ENCODE data around the gene SLC44A4.

- TF ChIP-seq CTCF (conservative IDR thresholded peaks at IDR 0.05): no peak
- no peak for TF ChIP-seq ZFX (IDR thresholded peaks at IDR 0.05)
These were observed 42.7 kb downstream of the SLC44A4 start for GRCh38 chr6:31836047-31836473.
